ENCODE data around the gene IL15. TPM values are rescaled to one million over a fixed set of nuclear protein-coding genes. Genes with fewer than 3 reads are reported as not detected.
"Not testable (repeated sequence)": the region's sequence is repeated elsewhere in the genome, so short reads cannot be mapped to it uniquely, and the experiment has no call there.

Gene IL15
- total and polyA plus RNA-seq, 2 of the 4 experiments (the other 2 are of a cell fraction) = 5.0 to 5.2 TPM

- H2BK5ac ChIP-seq (ENCODE audit: low read depth, low read length, poor library complexity, severe bottlenecking); intact Hi-C loops (cut with micrococcal nuclease); in situ Hi-C loops (cut with MboI; ENCODE audit: low sequenced_read_pairs); DNase-seq; H3K9me1 ChIP-seq (ENCODE audit: insufficient read depth, low read length); H2BK120ac ChIP-seq (ENCODE audit: low read depth, low read length); dilution Hi-C loops (cut with HindIII; ENCODE audit: low sequenced_read_pairs, unreplicated experiment); H3K23ac ChIP-seq (ENCODE audit: low read depth, low read length); CTCF ChIA-PET; H4K20me1 ChIP-seq (ENCODE audit: insufficient read depth, low read length); H3K9me3 ChIP-seq (ENCODE audit: control insufficient read depth, insufficient read depth, low read length); H2AFZ ChIP-seq (replicated peaks; ENCODE audit: low read length, poor library complexity); H2AK9ac ChIP-seq (replicated peaks; ENCODE audit: low read depth, low read length, poor library complexity); BruUV-seq (replicated peaks); H2AK5ac ChIP-seq (ENCODE audit: low read depth, low read length); POLR2A ChIA-PET (ENCODE audit: unreplicated experiment); H3K27ac ChIP-seq (ENCODE audit: insufficient read depth, low read length); H4K91ac ChIP-seq (ENCODE audit: insufficient read depth, low read depth, low read length); H3K56ac ChIP-seq (ENCODE audit: extremely low read depth, insufficient read depth, low read length); H3K4me3 ChIP-seq (ENCODE audit: insufficient read depth, low read depth, low read length); H3K14ac ChIP-seq (replicated peaks; ENCODE audit: low read depth, low read length); H4K8ac ChIP-seq (ENCODE audit: low read depth in 2 of 2, low read length in 2 of 2); H3K36me3 ChIP-seq (ENCODE audit: control insufficient read depth, insufficient read depth, low read length); H2BK20ac ChIP-seq (ENCODE audit: low read depth, low read length); H3K4me2 ChIP-seq (ENCODE audit: low read depth, low read length); ATAC-seq (ENCODE audit: low read depth); H3K79me1 ChIP-seq (ENCODE audit: low read depth in 1 of 2, low read length in 2 of 2); H3K4me1 ChIP-seq (ENCODE audit: control insufficient read depth, insufficient read depth, low read length); H3K4ac ChIP-seq (ENCODE audit: low read depth, low read length); H3K27me3 ChIP-seq (ENCODE audit: control insufficient read depth, insufficient read depth, low read length); H3K18ac ChIP-seq (ENCODE audit: low read depth, low read length); H4K5ac ChIP-seq (ENCODE audit: low read depth, low read length); H2BK15ac ChIP-seq (ENCODE audit: low read depth, low read length); H3K9ac ChIP-seq (ENCODE audit: low read depth, low read length): not testable (repeated sequence)
- 90% methylated on average over 6 of the region's 11 CpGs; no CpG with 5 or more reads in 1 of the 2 experiments for WGBS, 2 experiments (ENCODE audit: extremely low coverage in 2 of 2, insufficient read length in 1 of 2)
These were observed 31.7 kb upstream of the IL15 start for GRCh38 chr4:141604683-141605082.

All from IMR-90 (cell line).